Activated naive CD8-positive, alpha-beta T cell treated with anti-CD3 and anti-CD28 coated beads for 36 hours (primary cell): ENCODE data around the gene IGFL1. TPM values are rescaled to one million over a fixed set of nuclear protein-coding genes. Genes with fewer than 3 reads are reported as not detected.
A peak's percentile ranks its signal among the peaks of the same experiment; 100 is the strongest.
"Not testable (repeated sequence)": the region's sequence is repeated elsewhere in the genome, so short reads cannot be mapped to it uniquely, and the experiment has no call there.

Experiments used
- DNase-seq: peaks from one replicate; pipeline ENCODE4 v3.0.0; 2021
- H3K27ac Mint-ChIP-seq: one replicate; pipeline ENCODE4 v1.8.0; 2022; ENCODE audit warnings: mild to moderate bottlenecking, moderate library complexity, mixed read lengths
- H3K27me3 Mint-ChIP-seq: one replicate; pipeline ENCODE4 v1.8.0; 2022; ENCODE audit warnings: mild to moderate bottlenecking, mixed read lengths
- H3K36me3 Mint-ChIP-seq: one replicate; pipeline ENCODE4 v1.8.0; 2021; ENCODE audit warnings: mild to moderate bottlenecking, mixed read lengths
- H3K4me1 Mint-ChIP-seq: one replicate; pipeline ENCODE4 v1.8.0; 2021; ENCODE audit warnings: mixed read lengths
- H3K4me3 Mint-ChIP-seq: one replicate; pipeline ENCODE4 v1.8.0; 2022; ENCODE audit warnings: mild to moderate bottlenecking, moderate library complexity, mixed read lengths
- H3K9me3 Mint-ChIP-seq: one replicate; pipeline ENCODE4 v1.8.0; 2022; ENCODE audit warnings: mixed read lengths
- total RNA-seq, 2 experiments: library from RNA; stranded (reverse); gene quantifications; one replicate each; pipeline ENCODE4 v1.2.3, GENCODE V29; 2021

Gene IGFL1
- total RNA-seq = not detected

GRCh38 chr19:46229442-46229841 is at the start of gene IGFL1:
Gene IGFL1, plus strand, starts transcription at chr19:46229742. Its CDS starts 33 bp downstream, at chr19:46229775.
- no peaks in the 10 kb centered on the region for H3K9me3 Mint-ChIP-seq
- H3K4me1 Mint-ChIP-seq = no peaks in the 10 kb centered on the region
- H3K27ac Mint-ChIP-seq = no peak within 1 kb of the TSS
- peaks cover 52% of the 10 kb centered on the region for H3K27me3 Mint-ChIP-seq
- no peak within 1 kb of the TSS for H3K4me3 Mint-ChIP-seq
- H3K36me3 Mint-ChIP-seq = no peaks in the 10 kb centered on the region
- no peak for DNase-seq

GRCh38 chr19:46180701-46181387 is 48.7 kb upstream of the IGFL1 start:
- Mint-ChIP-seq H3K36me3 (peaks cover 4% of the 10 kb centered on the region), H3K4me3 (no peak overlapping the region), H3K27ac (no peak overlapping the region), H3K27me3 (peaks cover 45% of the 10 kb centered on the region), H3K9me3 (no peaks in the 10 kb centered on the region), H3K4me1 (peaks cover 26% of the 10 kb centered on the region)
- DNase-seq = no peak

GRCh38 chr19:46181388-46181779 is 48.2 kb upstream of the IGFL1 start:
- DNase-seq = no peak
- Mint-ChIP-seq H3K4me1 (peaks cover 26% of the 10 kb centered on the region), H3K4me3 (no peak overlapping the region), H3K36me3 (peaks cover 4% of the 10 kb centered on the region), H3K27me3 (peaks cover 43% of the 10 kb centered on the region), H3K9me3 (no peaks in the 10 kb centered on the region), H3K27ac (no peak overlapping the region)

GRCh38 chr19:46182476-46182875 is 47.1 kb upstream of the IGFL1 start:
- DNase-seq = no peak
- Mint-ChIP-seq H3K4me3 (no peak overlapping the region), H3K9me3 (no peaks in the 10 kb centered on the region), H3K27me3 (peaks cover 42% of the 10 kb centered on the region), H3K27ac (no peak overlapping the region), H3K4me1 (peaks cover 26% of the 10 kb centered on the region), H3K36me3 (peaks cover 4% of the 10 kb centered on the region)

GRCh38 chr19:46184775-46185710 is 44.5 kb upstream of the IGFL1 start:
- Mint-ChIP-seq H3K4me1 (peaks cover 26% of the 10 kb centered on the region), H3K4me3 (peak overlapping the region; percentile 11), H3K27ac (peak overlapping the region; percentile 87), H3K27me3 (peaks cover 49% of the 10 kb centered on the region)
- peak; percentile 12 for DNase-seq
- not testable (repeated sequence) for H3K36me3 Mint-ChIP-seq, H3K9me3 Mint-ChIP-seq

- Mint-ChIP-seq H3K4me1 (peaks cover 24% of the 10 kb centered on the region), H3K36me3 (peaks cover 4% of the 10 kb centered on the region), H3K27me3 (peaks cover 59% of the 10 kb centered on the region), H3K4me3 (no peak overlapping the region), H3K9me3 (no peaks in the 10 kb centered on the region), H3K27ac (peak overlapping the region; percentile 1)
- no peak for DNase-seq
These were observed 43.3 kb upstream of the IGFL1 start for GRCh38 chr19:46186101-46186716.

GRCh38 chr19:46186717-46187101 is 42.8 kb upstream of the IGFL1 start:
- peaks cover 4% of the 10 kb centered on the region for H3K36me3 Mint-ChIP-seq
- peaks cover 59% of the 10 kb centered on the region for H3K27me3 Mint-ChIP-seq
- peaks cover 19% of the 10 kb centered on the region for H3K4me1 Mint-ChIP-seq
- DNase-seq = no peak
- H3K4me3 Mint-ChIP-seq = no peak overlapping the region
- H3K9me3 Mint-ChIP-seq = no peaks in the 10 kb centered on the region
- peak overlapping the region; percentile 1 for H3K27ac Mint-ChIP-seq

GRCh38 chr19:46189971-46190888 is 39.3 kb upstream of the IGFL1 start:
- peaks cover 67% of the 10 kb centered on the region for H3K27me3 Mint-ChIP-seq

GRCh38 chr19:46191356-46191755 is 38.2 kb upstream of the IGFL1 start:
- Mint-ChIP-seq H3K27me3 (peaks cover 75% of the 10 kb centered on the region), H3K36me3 (no peaks in the 10 kb centered on the region), H3K4me1 (no peaks in the 10 kb centered on the region), H3K9me3 (no peaks in the 10 kb centered on the region), H3K4me3 (no peak overlapping the region), H3K27ac (no peak overlapping the region)
- no peak for DNase-seq

More at GRCh38 chr19:46189971-46190888, 39.3 kb upstream of the IGFL1 start:
- Mint-ChIP-seq H3K9me3 (no peaks in the 10 kb centered on the region), H3K36me3 (no peaks in the 10 kb centered on the region), H3K27ac (no peak overlapping the region), H3K4me3 (no peak overlapping the region), H3K4me1 (peaks cover 6% of the 10 kb centered on the region)
- DNase-seq = no peak

GRCh38 chr19:46191972-46192371 is 37.6 kb upstream of the IGFL1 start:
- no peaks in the 10 kb centered on the region for H3K36me3 Mint-ChIP-seq
- H3K4me3 Mint-ChIP-seq = no peak overlapping the region
- H3K27ac Mint-ChIP-seq = no peak overlapping the region
- no peaks in the 10 kb centered on the region for H3K9me3 Mint-ChIP-seq
- peaks cover 75% of the 10 kb centered on the region for H3K27me3 Mint-ChIP-seq
- no peak for DNase-seq
- H3K4me1 Mint-ChIP-seq = no peaks in the 10 kb centered on the region

GRCh38 chr19:46192626-46192991 is 36.9 kb upstream of the IGFL1 start:
- H3K27me3 Mint-ChIP-seq = peaks cover 81% of the 10 kb centered on the region
- not testable (repeated sequence) for DNase-seq, H3K4me1 Mint-ChIP-seq, H3K4me3 Mint-ChIP-seq, H3K27ac Mint-ChIP-seq, H3K9me3 Mint-ChIP-seq, H3K36me3 Mint-ChIP-seq

- H3K27ac Mint-ChIP-seq = no peak overlapping the region
- DNase-seq = no peak
- no peaks in the 10 kb centered on the region for H3K4me1 Mint-ChIP-seq
- no peak overlapping the region for H3K4me3 Mint-ChIP-seq
- H3K36me3 Mint-ChIP-seq = no peaks in the 10 kb centered on the region
- peaks cover 79% of the 10 kb centered on the region for H3K27me3 Mint-ChIP-seq
- H3K9me3 Mint-ChIP-seq = no peaks in the 10 kb centered on the region
These were observed 36.4 kb upstream of the IGFL1 start for GRCh38 chr19:46192992-46193650.

GRCh38 chr19:46193678-46194077 is 35.9 kb upstream of the IGFL1 start:
- no peak for DNase-seq
- Mint-ChIP-seq H3K9me3 (no peaks in the 10 kb centered on the region), H3K27ac (no peak overlapping the region), H3K36me3 (no peaks in the 10 kb centered on the region), H3K27me3 (peaks cover 79% of the 10 kb centered on the region), H3K4me1 (no peaks in the 10 kb centered on the region), H3K4me3 (no peak overlapping the region)

- DNase-seq = no peak
- Mint-ChIP-seq H3K27me3 (peaks cover 68% of the 10 kb centered on the region), H3K4me1 (no peaks in the 10 kb centered on the region), H3K27ac (no peak overlapping the region), H3K9me3 (no peaks in the 10 kb centered on the region), H3K36me3 (no peaks in the 10 kb centered on the region), H3K4me3 (no peak overlapping the region)
These were observed 34.4 kb upstream of the IGFL1 start for GRCh38 chr19:46195104-46195503.
